Endothelial cell of umbilical vein (primary cell): ENCODE data around the gene HAP1.

Experiments
- EZH2 ChIP-seq: IDR thresholded peaks from 2 replicates; pipeline ENCODE4 v1.6.1; 2012; ENCODE audit warnings: borderline replicate concordance, low read depth, mild to moderate bottlenecking, moderate library complexity, low read length, inconsistent platforms; ENCODE audit not compliant: severe bottlenecking
- GATA2 ChIP-seq: IDR thresholded peaks from 2 replicates; pipeline ENCODE4 v1.7.0; 2011; ENCODE audit warnings: low read depth, mild to moderate bottlenecking, moderate library complexity, mixed read lengths, low read length; ENCODE audit not compliant: insufficient read length, insufficient read depth
- JUN ChIP-seq: IDR thresholded peaks from 2 replicates; pipeline ENCODE4 v1.6.1; 2011; ENCODE audit warnings: borderline replicate concordance, low read depth; ENCODE audit not compliant: insufficient read length, insufficient read depth
- POLR2A ChIP-seq: IDR thresholded peaks from 2 replicates; pipeline ENCODE4 v1.6.1; 2012; ENCODE audit warnings: low read depth, mild to moderate bottlenecking, control low read depth, low read length
- POLR2AphosphoS5 ChIP-seq: IDR thresholded peaks from 2 replicates; pipeline ENCODE4 v1.6.1; 2012; ENCODE audit warnings: low read depth, mild to moderate bottlenecking, control low read depth, low read length, moderate library complexity; ENCODE audit not compliant: insufficient read depth
- TF ChIP-seq, protein P1 (sequence below), 2 donors: IDR thresholded peaks; 1 replicate in 1 of 2; 2 replicates in 1 of 2; pipeline ENCODE4 v1.5.1; 2011; ENCODE audit warnings: low read length in 2 of 2, mild to moderate bottlenecking in 2 of 2, moderate library complexity in 2 of 2, control low read depth in 1 of 2, inconsistent platforms in 1 of 2, low read depth in 1 of 2; ENCODE audit not compliant: insufficient read depth in 1 of 2; ENCODE audit errors: extremely low read depth in 1 of 2

- no peak for TF ChIP-seq POLR2A
- TF ChIP-seq, protein P1, sequence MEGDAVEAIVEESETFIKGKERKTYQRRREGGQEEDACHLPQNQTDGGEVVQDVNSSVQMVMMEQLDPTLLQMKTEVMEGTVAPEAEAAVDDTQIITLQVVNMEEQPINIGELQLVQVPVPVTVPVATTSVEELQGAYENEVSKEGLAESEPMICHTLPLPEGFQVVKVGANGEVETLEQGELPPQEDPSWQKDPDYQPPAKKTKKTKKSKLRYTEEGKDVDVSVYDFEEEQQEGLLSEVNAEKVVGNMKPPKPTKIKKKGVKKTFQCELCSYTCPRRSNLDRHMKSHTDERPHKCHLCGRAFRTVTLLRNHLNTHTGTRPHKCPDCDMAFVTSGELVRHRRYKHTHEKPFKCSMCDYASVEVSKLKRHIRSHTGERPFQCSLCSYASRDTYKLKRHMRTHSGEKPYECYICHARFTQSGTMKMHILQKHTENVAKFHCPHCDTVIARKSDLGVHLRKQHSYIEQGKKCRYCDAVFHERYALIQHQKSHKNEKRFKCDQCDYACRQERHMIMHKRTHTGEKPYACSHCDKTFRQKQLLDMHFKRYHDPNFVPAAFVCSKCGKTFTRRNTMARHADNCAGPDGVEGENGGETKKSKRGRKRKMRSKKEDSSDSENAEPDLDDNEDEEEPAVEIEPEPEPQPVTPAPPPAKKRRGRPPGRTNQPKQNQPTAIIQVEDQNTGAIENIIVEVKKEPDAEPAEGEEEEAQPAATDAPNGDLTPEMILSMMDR (IDR thresholded peaks at IDR 0.05; ENCODE audit: extremely low read depth in 1 of 2, insufficient read depth in 1 of 2, low read depth in 1 of 2, low read length in 2 of 2): no peak
- TF ChIP-seq GATA2: no peak
- no peak for TF ChIP-seq EZH2
- peak; percentile 71 for TF ChIP-seq POLR2AphosphoS5
- TF ChIP-seq JUN: no peak
These were observed 38.7 kb upstream of the HAP1 start for GRCh38 chr17:41773190-41773588.
